Neural crest cell (in vitro differentiated cells): ENCODE data around the gene CACNA2D2. TPM values are rescaled to one million over a fixed set of nuclear protein-coding genes. Genes with fewer than 3 reads are reported as not detected.

Experiments
- DNase-seq: peaks from one replicate; pipeline ENCODE4 v3.0.0; 2021; ENCODE audit warnings: low read depth, mixed read lengths, low spot score
- H3K27ac Mint-ChIP-seq: one replicate; pipeline ENCODE4 v1.8.0; 2021; ENCODE audit warnings: mild to moderate bottlenecking, mixed read lengths; ENCODE audit not compliant: unreplicated experiment
- H3K27me3 Mint-ChIP-seq: 2 replicates; pipeline ENCODE4 v1.8.0; 2021; ENCODE audit warnings: low read depth, mild to moderate bottlenecking, mixed read lengths
- H3K36me3 Mint-ChIP-seq: 2 replicates; pipeline ENCODE4 v1.8.0; 2021; ENCODE audit warnings: low read depth, mild to moderate bottlenecking, mixed read lengths
- H3K4me1 Mint-ChIP-seq: 2 replicates; pipeline ENCODE4 v1.8.0; 2021; ENCODE audit warnings: mixed read lengths
- H3K4me3 Mint-ChIP-seq: one replicate; pipeline ENCODE4 v1.8.0; 2021; ENCODE audit warnings: mild to moderate bottlenecking, mixed read lengths
- H3K9me3 Mint-ChIP-seq: 2 replicates; pipeline ENCODE4 v1.8.0; 2021; ENCODE audit warnings: mixed read lengths
- total RNA-seq: library from RNA; stranded (reverse); gene quantifications from 2 replicates; pipeline ENCODE4 v1.2.1, GENCODE V29; 2021
- TF ChIP-seq, protein P1 (sequence below): fragments of 200-600 bp; sonication (generic); conservative IDR thresholded peaks from 2 replicates; pipeline ENCODE4 v1.5.0; 2021; ENCODE audit warnings: antibody characterized with exemption, mild to moderate bottlenecking

The CACNA2D2 gene
- total RNA-seq, 1 donor from 2014 or later: 8.7 TPM

DNA sequence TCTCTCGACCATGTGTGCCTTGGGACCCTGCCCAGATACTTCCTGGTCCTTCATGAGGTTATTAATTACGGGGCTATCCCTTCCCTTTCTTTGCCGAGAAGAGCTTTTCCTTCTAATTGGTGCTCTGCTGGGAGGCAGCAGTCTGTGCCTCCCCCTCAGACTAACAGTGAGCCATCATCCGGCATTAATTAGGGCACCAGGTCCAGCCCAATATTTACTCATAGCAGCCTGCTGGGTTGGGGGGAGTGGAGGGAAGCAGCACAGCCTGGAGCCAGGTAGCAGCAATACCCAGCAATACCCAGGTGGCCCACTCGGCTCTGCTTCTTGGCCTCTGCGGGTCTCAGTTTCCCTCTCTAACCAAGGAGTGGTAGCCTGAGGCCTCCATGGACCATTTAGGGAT is 20.1 kb downstream of the CACNA2D2 start:
- Mint-ChIP-seq H3K4me3 (no peak overlapping the region), H3K4me1 (peaks cover 25% of the 10 kb centered on the region), H3K27me3 (no peaks in the 10 kb centered on the region), H3K27ac (no peak overlapping the region), H3K9me3 (no peaks in the 10 kb centered on the region), H3K36me3 (peaks cover 2% of the 10 kb centered on the region)
- TF ChIP-seq, protein P1, sequence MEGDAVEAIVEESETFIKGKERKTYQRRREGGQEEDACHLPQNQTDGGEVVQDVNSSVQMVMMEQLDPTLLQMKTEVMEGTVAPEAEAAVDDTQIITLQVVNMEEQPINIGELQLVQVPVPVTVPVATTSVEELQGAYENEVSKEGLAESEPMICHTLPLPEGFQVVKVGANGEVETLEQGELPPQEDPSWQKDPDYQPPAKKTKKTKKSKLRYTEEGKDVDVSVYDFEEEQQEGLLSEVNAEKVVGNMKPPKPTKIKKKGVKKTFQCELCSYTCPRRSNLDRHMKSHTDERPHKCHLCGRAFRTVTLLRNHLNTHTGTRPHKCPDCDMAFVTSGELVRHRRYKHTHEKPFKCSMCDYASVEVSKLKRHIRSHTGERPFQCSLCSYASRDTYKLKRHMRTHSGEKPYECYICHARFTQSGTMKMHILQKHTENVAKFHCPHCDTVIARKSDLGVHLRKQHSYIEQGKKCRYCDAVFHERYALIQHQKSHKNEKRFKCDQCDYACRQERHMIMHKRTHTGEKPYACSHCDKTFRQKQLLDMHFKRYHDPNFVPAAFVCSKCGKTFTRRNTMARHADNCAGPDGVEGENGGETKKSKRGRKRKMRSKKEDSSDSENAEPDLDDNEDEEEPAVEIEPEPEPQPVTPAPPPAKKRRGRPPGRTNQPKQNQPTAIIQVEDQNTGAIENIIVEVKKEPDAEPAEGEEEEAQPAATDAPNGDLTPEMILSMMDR: no peak
- no peak for DNase-seq

DNA sequence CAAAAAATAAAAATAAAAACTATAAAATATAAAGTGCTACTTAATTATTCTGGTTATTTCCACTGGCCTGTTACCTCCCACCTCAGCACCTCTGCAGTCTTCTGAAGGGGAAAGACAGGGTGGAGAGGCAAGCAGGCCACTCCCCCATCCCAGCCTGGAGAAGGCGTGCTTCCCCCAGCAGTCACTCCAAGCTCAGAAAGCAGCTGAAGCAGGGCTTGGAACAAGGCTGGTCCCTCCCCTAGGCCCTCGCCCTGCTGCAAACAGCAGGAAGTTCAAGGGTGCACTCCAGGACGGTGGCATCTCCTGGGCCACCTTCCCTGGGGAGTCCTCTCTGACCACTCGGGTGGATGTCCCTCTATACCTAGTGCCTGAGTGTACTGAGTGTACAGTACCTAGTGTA is 21.4 kb downstream of the CACNA2D2 start:
- H3K36me3 Mint-ChIP-seq: peaks cover 2% of the 10 kb centered on the region
- no peak overlapping the region for H3K4me3 Mint-ChIP-seq
- TF ChIP-seq, protein P1: no peak
- DNase-seq: no peak
- no peaks in the 10 kb centered on the region for H3K27me3 Mint-ChIP-seq
- H3K4me1 Mint-ChIP-seq: peaks cover 39% of the 10 kb centered on the region
- no peaks in the 10 kb centered on the region for H3K9me3 Mint-ChIP-seq
- peak overlapping the region; percentile 43 for H3K27ac Mint-ChIP-seq

DNA sequence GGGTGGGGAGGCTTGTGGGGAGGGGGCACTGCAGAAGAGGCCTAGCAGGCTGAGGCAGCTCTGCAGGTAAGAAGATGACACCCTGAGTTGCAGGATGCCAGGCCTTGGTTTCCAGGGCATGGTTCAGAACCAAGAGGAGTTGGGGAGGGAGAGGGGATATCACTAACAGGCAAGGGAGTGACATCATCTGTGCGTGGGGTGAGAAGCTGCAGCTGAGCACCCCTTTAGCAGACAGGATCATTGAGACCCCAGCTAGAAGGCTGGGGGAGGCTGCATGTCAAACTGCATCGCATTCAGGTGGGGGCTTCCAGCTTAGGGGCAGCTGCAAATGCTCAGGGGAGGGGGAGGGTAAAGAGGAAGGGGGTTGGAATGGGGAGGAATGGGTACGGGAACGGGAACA is 23.0 kb downstream of the CACNA2D2 start:
- Mint-ChIP-seq H3K27me3 (no peaks in the 10 kb centered on the region), H3K9me3 (no peaks in the 10 kb centered on the region), H3K4me1 (peaks cover 39% of the 10 kb centered on the region), H3K27ac (no peak overlapping the region), H3K36me3 (peaks cover 2% of the 10 kb centered on the region), H3K4me3 (no peak overlapping the region)
- TF ChIP-seq, protein P1: no peak
- no peak for DNase-seq

DNA sequence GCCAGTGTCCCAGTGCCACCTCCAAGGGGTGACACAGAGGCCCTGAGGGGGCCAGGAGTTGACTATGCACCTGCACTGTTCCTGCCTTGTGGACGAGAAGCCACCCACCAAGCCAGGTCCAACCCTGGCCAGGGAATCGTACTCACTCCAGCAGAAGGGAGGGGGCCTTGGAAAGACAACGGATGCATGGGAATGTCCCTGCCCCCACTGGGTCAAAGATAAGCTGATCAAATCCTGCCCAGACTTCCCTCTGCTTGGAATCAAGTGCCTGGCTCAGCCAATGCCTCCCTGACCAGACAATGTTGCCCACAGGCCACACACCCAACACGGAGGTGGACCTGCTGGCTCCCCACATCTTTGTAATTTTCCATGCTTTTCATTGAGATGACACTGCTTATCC is 23.9 kb downstream of the CACNA2D2 start:
- DNase-seq: no peak
- peaks cover 43% of the 10 kb centered on the region for H3K4me1 Mint-ChIP-seq
- TF ChIP-seq, protein P1: no peak
- H3K27me3 Mint-ChIP-seq: no peaks in the 10 kb centered on the region
- no peak overlapping the region for H3K27ac Mint-ChIP-seq
- H3K9me3 Mint-ChIP-seq: no peaks in the 10 kb centered on the region
- H3K4me3 Mint-ChIP-seq: no peak overlapping the region
- peaks cover 2% of the 10 kb centered on the region for H3K36me3 Mint-ChIP-seq

DNA sequence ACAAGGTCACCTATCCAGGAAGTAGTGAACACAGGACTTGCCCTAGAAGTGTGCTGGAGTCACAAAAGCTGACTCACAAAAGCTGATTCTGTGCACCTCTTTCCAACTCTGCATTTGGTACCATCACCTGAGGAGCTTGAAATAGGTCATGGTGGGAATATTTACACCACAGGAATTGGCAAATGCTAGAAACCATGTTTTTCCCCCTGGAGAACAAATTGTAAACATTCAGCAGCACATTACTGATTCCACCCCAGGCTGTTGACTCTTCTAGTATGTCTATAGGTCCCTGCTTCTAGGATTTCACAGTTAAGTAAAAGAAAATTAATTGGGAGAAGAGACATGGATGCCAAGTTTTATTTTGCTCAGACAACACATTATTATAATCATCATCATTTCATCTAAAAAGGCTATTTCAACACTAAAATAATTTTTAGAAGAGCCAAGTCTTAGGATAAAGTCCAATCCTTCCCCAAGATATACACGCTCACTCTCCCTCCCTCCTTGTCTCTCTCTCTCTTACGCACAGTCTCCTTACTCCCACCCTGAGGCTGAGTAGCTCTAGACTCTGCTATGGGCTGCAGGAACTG is 24.7 kb downstream of the CACNA2D2 start:
- Mint-ChIP-seq H3K27me3 (no peaks in the 10 kb centered on the region), H3K9me3 (no peaks in the 10 kb centered on the region), H3K4me3 (no peak overlapping the region), H3K27ac (peak overlapping the region; percentile 17), H3K4me1 (peaks cover 43% of the 10 kb centered on the region), H3K36me3 (peaks cover 2% of the 10 kb centered on the region)
- TF ChIP-seq, protein P1: no peak
- no peak for DNase-seq
